Motor neuron (in vitro differentiated cells): ENCODE measurements around the gene ZNF800. TPM values are rescaled to one million over a fixed set of nuclear protein-coding genes. Genes with fewer than 3 reads are reported as not detected.

Experiments
- ATAC-seq, 8 experiments: fragments of 200-7000 bp; cut with Tn5 transposase; replicated peaks in 6 of 8; 2 replicates each; pipeline ENCODE4 v1.8.0; 2021; ENCODE audit warnings: mild to moderate bottlenecking in 8 of 8, moderate library complexity in 8 of 8
- H3K27ac ChIP-seq, 2 donors: fragments of 250-450 bp; sonication (Bioruptor Pico); 2 replicates each; pipeline ENCODE4 v1.9.0; 2021; ENCODE audit warnings: antibody characterized with exemption in 2 of 2, mild to moderate bottlenecking in 2 of 2, moderate library complexity in 1 of 2
- H3K4me1 ChIP-seq, 2 donors: fragments of 250-450 bp; sonication (Bioruptor Pico); replicated peaks in 1 of 2; 2 replicates each; pipeline ENCODE4 v1.6.1; 2021; ENCODE audit warnings: antibody characterized with exemption in 2 of 2, mild to moderate bottlenecking in 2 of 2, moderate library complexity in 1 of 2
- H3K4me3 ChIP-seq, 5 donors: fragments of 250-450 bp; sonication (Bioruptor Pico); 2 replicates each; pipeline ENCODE4 v1.9.0; 2021; ENCODE audit warnings: antibody characterized with exemption in 5 of 5, mild to moderate bottlenecking in 5 of 5, moderate library complexity in 4 of 5
- WGBS, 10 experiments: fragments of 450-650 bp; shearing (Covaris generic); methylation state at CpG; one replicate each; pipeline ENCODE4 v1.0.0; 2022; 5-methylcytosine and 5-hydroxymethylcytosine counted together
- in situ Hi-C, 9 experiments: fragments of 400-800 bp; cut with MboI; loops; one replicate each; pipeline ENCODE4 v1.15.0; 2021; ENCODE audit warnings: low sequenced_read_pairs in 9 of 9, low pct_unique_long_range_greater_than_20kb in 2 of 9; ENCODE audit not compliant: unreplicated experiment in 9 of 9
- total RNA-seq, 8 experiments: library from RNA; unstranded; fragments of 300-600 nt; gene quantifications; 2 replicates each; pipeline versions ENCODE4 v1.2.3 to v1.2.4, GENCODE V29; 2022

The ZNF800 gene
- total RNA-seq, 8 experiments from 2014 or later: 13.7 to 32.1 (median 23.5) TPM

DNA sequence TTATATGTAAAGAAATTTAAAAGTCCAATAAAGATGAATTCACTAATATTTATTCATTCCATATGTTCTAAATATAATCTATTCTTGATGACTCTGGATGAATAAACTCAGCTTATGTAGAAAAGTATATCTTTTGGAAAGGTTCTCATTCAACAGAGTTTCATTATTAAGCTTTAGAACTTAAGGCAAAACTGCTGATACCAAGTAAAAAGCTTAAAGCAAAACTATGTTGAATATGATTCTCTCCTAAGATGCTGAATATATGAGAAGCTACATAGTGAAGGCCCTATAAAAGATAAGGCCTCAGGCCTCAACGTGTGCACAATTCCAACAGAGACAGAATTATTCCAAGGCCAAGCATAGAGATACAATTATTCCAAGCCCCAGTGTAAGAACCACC is 30.8 kb downstream of the ZNF800 start:
- 33 to 100% (median 88%) methylated on average over 1 of the region's 1 CpG; no CpG with 5 or more reads in 2 of the 10 experiments for WGBS, 10 experiments
- H3K27ac ChIP-seq: no peak overlapping the region
- in situ Hi-C loops: loop anchor here in 1 of 9 experiments (25.0 kb wide), 1 partner anchor 151 kb away; no protein-coding TSS in a partner anchor
- no peaks in the 10 kb centered on the region for H3K4me1 ChIP-seq
- H3K4me3 ChIP-seq: no peak overlapping the region
- no peak for ATAC-seq

DNA sequence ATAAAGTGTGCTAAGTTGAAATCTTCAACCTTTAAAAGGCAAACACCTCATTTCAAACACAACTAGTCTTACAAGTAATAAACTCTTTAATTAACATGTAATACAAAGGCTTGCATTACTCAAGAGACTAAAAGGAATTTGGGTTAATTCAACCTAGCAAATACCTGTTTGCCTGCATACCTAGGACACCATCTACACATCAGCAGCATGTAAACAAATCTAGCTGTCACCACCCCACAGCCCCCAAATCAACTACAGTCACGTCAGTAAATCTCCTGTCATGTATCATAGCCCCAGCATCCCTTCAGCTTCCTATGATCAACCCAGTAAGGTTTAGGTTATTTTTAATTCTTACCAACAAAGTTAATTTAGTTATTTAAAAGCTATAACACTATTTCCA is 33.5 kb downstream of the ZNF800 start:
- H3K4me3 ChIP-seq: no peak overlapping the region
- in situ Hi-C loops: loop anchor here in 1 of 9 experiments (25.0 kb wide), 1 partner anchor 153 kb away; no protein-coding TSS in a partner anchor
- no peak overlapping the region for H3K27ac ChIP-seq
- WGBS, 10 experiments: 83 to 100% (median 100%) methylated on average over 1 of the region's 1 CpG; no CpG with 5 or more reads in 3 of the 10 experiments
- ATAC-seq: no peak
- H3K4me1 ChIP-seq: no peaks in the 10 kb centered on the region

DNA sequence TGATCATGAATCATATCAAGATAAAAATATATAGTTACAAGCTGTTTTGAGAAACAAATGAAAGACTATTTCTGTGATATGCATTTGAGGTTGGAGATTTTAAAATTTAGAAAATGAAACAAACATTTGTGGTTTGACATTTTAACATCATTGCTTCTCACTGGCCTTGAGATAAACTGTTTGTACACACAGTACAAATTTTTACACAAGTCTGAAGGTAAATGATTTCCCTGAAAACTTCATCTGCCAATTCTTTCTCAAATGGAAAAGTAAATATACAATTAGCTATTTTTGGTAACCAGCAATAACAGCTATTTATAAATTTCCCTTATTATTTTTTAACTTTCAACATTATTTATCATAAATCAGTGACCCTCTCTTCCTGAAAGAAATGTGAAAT is 38.6 kb downstream of the ZNF800 start:
- Histone ChIP-seq H3K4me3 (no peak overlapping the region), H3K27ac (no peak overlapping the region), H3K4me1 (no peaks in the 10 kb centered on the region)
- in situ Hi-C loops: loop anchor here in 1 of 9 experiments (25.0 kb wide), 1 partner anchor 158 kb away; no protein-coding TSS in a partner anchor
- no peak for ATAC-seq

DNA sequence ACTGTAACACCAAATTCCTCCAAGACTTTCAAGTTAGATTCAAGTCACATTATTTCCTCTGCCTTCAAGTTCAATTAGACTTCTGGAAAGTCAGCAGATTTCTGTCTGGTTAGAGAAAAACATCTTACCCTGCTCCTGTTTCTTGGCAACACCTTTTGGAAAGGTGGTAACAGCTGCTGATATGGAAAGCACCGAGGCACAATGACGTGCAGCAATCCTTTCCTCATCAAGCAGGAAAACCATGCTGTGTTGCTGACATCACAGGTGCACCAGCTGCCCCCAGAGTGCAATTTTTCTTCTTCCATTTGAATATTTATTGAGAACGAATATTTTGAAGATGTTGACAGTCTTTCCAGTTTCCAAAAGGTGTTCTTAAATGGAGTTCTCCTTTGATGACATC is 41.9 kb downstream of the ZNF800 start:
- in situ Hi-C loops: loop anchor here in 1 of 9 experiments (25.0 kb wide), 1 partner anchor 162 kb away; no protein-coding TSS in a partner anchor
- 30 to 75% (median 63%) methylated on average over 1 to 3 of the region's 3 CpGs; no CpG with 5 or more reads in 1 of the 10 experiments for whole genome bisulfite sequencing, 10 experiments
- Histone ChIP-seq H3K4me3 (no peak overlapping the region), H3K4me1 (no peaks in the 10 kb centered on the region), H3K27ac (no peak overlapping the region)
- ATAC-seq: no peak

DNA sequence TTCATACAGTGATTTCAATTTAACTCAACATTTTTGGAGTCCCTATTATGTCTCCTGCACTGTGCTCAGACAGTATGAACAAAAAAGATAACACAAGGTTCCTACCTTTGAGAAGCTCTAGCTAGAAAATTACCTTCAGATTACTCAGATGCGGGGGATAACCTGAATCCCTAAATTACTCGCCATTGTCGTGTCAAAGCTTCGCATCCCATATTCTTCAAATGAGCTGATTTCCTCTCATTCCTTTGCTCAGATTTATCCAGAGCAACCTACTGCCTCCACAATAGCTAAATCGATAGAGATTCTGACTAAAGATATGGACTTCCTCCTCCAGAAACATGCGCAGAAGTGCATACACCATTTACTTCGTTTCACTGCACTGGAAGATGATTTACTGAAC is 42.6 kb downstream of the ZNF800 start:
- 70 to 100% (median 95%) methylated on average over 2 to 7 of the region's 7 CpGs; no CpG with 5 or more reads in 1 of the 10 experiments for WGBS, 10 experiments
- H3K27ac ChIP-seq: no peak overlapping the region
- H3K4me3 ChIP-seq: no peak overlapping the region
- in situ Hi-C loops: loop anchor here in 1 of 9 experiments (25.0 kb wide), 1 partner anchor 162 kb away; no protein-coding TSS in a partner anchor
- H3K4me1 ChIP-seq: no peaks in the 10 kb centered on the region
- no peak for ATAC-seq

DNA sequence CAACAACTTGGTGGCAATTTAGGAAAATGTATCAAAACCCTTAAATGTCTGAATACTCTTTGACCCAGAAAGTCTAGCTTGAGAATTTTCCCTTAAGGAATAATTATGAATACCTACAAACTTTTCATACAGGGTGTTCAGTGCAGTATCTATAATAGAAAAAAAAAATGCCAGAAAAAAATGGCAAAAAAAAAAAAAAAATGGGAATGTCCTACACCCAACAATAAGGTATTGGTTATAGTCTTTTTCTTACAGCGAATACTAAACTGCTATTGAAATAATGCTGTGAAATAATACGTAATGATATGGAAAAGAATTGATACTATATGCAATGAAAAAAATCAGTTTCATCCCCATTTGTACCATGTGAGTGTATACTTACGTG is 44.3 kb downstream of the ZNF800 start:
- 75 to 100% (median 91%) methylated on average over 2 to 3 of the region's 3 CpGs for WGBS, 10 experiments
- Histone ChIP-seq H3K4me3 (peak overlapping the region in 3 of 5 donors; percentile 31 to 38 (median 37)), H3K27ac (no peak overlapping the region), H3K4me1 (no peaks in the 10 kb centered on the region)
- in situ Hi-C loops: no loop called here
- ATAC-seq: no peak

DNA sequence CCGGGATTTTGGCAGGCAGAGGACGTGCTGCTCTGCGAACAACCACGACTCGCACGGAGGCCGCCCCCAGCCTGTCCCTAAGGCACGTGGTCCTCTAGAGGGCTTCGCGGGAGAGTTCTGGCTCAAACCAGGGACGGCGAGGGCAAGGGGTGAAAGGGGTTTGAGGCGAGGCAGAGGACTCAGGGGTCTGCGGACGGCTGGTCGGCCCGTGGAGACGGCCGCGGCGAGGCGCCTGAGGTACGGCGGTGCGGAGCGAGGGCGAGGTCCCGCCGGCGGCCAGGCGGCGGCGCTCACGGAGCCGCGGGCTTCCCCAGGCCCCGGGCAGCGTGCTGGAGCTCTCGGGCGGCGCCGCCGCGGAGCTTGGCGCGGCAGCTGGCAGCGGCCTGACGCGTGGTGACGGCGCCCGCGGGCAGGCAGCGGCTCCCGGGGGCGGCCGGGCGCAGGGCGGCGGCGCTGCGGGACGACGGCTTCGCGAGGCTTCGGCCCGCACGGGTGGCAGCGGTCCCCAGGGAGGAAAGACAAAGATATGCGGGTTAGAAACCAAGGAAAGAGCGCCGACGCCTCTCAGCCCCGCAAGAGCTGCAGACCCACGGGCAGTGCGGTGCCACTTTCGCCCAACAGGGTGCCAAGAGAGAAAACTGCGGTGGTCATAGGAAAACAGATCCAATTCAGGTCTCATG is 44.8 kb downstream of the ZNF800 start:
- H3K27ac ChIP-seq: no peak overlapping the region
- 0 to 16% (median 3%) methylated on average over 1 to 23 of the region's 79 CpGs; no CpG with 5 or more reads in 3 of the 10 experiments for WGBS, 10 experiments
- in situ Hi-C loops: no loop called here
- peak; percentile 97 to 99 (median 99) for ATAC-seq
- no peaks in the 10 kb centered on the region for H3K4me1 ChIP-seq
- peak overlapping the region; percentile 22 to 38 (median 32) for H3K4me3 ChIP-seq

DNA sequence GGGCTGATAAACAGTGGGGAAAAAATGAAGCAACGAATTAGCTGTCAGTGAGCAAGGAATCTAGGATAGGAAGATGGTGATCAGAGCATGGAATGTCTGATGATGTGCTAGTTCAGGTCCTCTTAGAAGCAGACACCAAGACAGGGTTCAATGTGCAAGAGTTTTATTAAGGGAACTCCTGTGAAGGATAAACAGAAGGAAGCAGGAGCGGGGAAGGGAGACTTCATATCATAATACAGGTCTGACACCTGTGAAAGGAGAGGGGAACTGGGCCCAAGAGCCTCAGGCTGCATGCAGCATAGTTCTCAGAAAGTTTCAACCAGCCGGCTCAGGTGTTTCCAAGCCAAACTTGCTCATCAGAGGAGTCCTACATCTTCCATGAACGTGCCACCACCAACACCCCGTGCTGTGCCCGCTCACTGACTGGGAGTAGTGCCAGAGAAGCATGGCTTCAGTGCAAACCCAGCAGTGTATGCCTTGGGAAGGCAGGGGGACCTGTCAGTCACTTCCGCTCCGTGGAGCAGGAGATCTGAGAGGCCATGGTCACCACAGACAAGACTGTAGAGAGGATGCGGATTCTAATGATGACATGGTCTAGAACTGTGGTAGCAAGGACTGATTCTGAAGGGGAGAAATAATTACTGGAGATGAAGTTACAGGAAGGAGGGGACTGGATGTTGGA is 45.8 kb downstream of the ZNF800 start:
- WGBS, 10 experiments: 40 to 100% (median 73%) methylated on average over 1 to 7 of the region's 9 CpGs
- no peak overlapping the region for H3K27ac ChIP-seq
- no peak for ATAC-seq
- in situ Hi-C loops: no loop called here
- no peak overlapping the region for H3K4me3 ChIP-seq
- H3K4me1 ChIP-seq: no peaks in the 10 kb centered on the region

DNA sequence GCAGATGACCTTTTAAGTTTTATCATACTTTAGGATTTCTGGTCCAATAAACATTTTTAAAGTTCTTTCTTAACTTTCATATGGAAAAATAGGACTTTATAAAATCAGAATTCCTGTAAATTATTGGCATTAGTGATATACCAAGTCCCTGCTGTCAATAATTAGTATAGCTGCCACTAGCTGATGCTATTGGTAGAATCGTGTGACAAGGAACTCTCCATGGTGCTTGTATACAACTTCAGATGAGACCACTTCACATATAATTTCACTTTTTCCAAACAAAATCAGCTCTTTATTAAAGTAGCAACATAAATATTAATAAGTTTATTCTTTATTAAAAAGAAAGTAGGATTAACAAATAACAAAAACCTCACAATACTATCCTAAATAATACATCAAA is 49.9 kb downstream of the ZNF800 start:
- 0 to 100% (median 84%) methylated on average over 1 of the region's 1 CpG; no CpG with 5 or more reads in 1 of the 10 experiments for WGBS, 10 experiments

DNA sequence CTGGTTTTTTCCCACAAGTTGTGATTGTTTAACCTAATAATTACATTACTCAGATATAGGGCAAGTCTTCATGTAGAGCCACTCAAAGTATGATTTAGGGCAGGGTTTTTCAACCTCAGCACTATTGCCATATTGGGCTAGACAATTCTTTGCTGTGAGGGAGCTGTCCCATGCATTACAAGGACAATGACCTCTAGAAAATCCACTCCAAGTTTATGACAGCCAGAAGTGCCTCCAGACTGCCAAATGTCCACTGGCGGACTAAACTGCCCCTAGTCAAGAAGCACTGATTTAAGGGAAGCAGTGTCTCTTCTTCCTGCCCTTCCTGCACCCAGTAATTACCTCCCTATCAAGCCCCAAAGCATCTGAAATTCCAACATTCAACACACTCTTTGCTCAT is 54.4 kb downstream of the ZNF800 start:
- in situ Hi-C loops: no loop called here
- H3K4me3 ChIP-seq: no peak overlapping the region
- no peak overlapping the region for H3K27ac ChIP-seq
- H3K4me1 ChIP-seq: no peaks in the 10 kb centered on the region
- ATAC-seq: no peak
- WGBS, 10 experiments: 43 to 100% methylated on average over 1 of the region's 1 CpG; no CpG with 5 or more reads in 8 of the 10 experiments

More for the DNA sequence above, 49.9 kb downstream of the ZNF800 start:
- Histone ChIP-seq H3K27ac (no peak overlapping the region), H3K4me1 (no peaks in the 10 kb centered on the region), H3K4me3 (no peak overlapping the region)
- ATAC-seq: no peak
- in situ Hi-C loops: no loop called here

DNA sequence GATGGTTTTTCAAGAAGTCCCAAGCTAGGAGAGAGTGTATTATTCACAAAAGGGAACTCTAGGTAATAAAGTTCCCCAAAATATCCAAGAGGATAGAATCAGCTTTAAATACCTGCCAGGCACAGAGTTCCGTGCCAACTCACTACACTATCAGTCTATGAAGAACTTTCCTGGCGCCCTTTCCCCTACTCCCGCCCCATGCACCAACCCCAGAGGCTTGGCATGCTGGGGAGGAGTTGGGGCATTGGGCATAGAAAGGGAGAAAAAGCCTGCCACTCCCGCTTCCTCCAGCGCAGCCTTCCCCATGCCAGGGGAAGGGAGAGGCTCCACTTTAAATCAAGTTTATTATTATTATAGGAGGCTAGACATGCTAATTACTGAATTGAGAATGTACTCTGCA is 54.9 kb downstream of the ZNF800 start:
- in situ Hi-C loops: no loop called here

DNA sequence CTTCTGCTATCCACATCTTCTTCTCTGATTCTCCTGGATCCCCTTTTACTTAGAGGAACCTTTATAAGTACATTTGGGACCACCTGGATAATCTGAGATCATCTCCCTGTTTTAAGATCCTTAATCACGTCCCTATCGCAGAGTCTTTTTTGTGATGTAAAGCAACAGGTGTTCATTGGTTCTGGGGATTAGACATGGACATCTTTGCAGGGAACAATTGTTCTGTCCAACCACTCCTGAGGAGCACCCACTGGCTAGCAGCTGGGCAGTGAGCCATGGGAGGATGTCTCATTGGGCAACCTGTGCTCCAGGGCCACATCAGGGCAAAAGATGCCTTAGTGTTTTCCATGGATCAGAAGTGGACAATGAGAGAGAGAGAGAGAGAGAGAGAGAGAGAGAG is 56.0 kb downstream of the ZNF800 start:
- no peaks in the 10 kb centered on the region for H3K4me1 ChIP-seq
- WGBS, 10 experiments: 76 to 100% (median 92%) methylated on average over 1 to 2 of the region's 2 CpGs; no CpG with 5 or more reads in 3 of the 10 experiments
- H3K4me3 ChIP-seq: no peak overlapping the region
- H3K27ac ChIP-seq: no peak overlapping the region
- in situ Hi-C loops: no loop called here
- ATAC-seq: no peak

More for the DNA sequence above, 54.9 kb downstream of the ZNF800 start:
- Histone ChIP-seq H3K4me3 (no peak overlapping the region), H3K27ac (no peak overlapping the region), H3K4me1 (no peaks in the 10 kb centered on the region)
- ATAC-seq: peak in 2 of 8 experiments; percentile 42 to 46
- 0 to 100% (median 58%) methylated on average over 1 to 4 of the region's 5 CpGs; no CpG with 5 or more reads in 3 of the 10 experiments for WGBS, 10 experiments

DNA sequence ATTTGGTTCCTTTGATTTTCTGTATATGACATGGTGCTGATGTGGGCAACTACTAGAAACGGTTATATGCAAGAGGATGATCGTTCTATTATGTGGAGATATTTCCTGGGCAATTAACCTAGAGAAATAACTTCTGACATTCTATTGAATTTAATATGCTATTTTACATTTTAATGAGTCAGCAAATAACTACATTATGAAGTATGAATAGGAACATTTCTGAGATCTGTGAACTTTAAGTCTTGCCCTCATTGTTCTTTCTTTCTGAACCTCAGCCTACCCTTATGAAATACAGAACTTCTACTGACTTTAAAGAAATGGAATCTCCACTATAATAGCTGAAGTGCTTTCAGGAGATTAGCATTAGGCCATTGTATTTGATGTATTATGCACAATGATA is 59.6 kb downstream of the ZNF800 start:
- 0 to 100% (median 83%) methylated on average over 1 to 2 of the region's 2 CpGs; no CpG with 5 or more reads in 2 of the 10 experiments for WGBS, 10 experiments
- no peak for ATAC-seq
- H3K4me3 ChIP-seq: no peak overlapping the region
- in situ Hi-C loops: no loop called here
- no peaks in the 10 kb centered on the region for H3K4me1 ChIP-seq
- no peak overlapping the region for H3K27ac ChIP-seq
